HG02938 (cell line): ENCODE results near the gene M1AP.
"Not testable (repeated sequence)": the region's sequence is repeated elsewhere in the genome, so short reads cannot be mapped to it uniquely, and the experiment has no call there.

Experiments
- ATAC-seq: cut with Tn5 transposase; IDR thresholded peaks from one replicate; pipeline ENCODE4 v1.9.1; 2021; ENCODE audit warnings: mild to moderate bottlenecking, moderate library complexity; ENCODE audit not compliant: unreplicated experiment

M1AP gene

GRCh38 chr2:74653985-74654882 is 6.1 kb upstream of the M1AP start, which contains the start of gene SEMA4F:
TSS of gene SEMA4F (plus strand) at chr2:74654247. CDS start at chr2:74654377, 130 bp downstream.
- ATAC-seq: peak; percentile 100

GRCh38 chr2:74653589-74653984 is 5.5 kb upstream of the M1AP start:
- peak; percentile 24 for ATAC-seq

- ATAC-seq: no peak
Observed at GRCh38 chr2:74646834-74647482, 1.2 kb downstream of the M1AP start.

- no peak for ATAC-seq
Observed at GRCh38 chr2:74646201-74646600, 1.9 kb downstream of the M1AP start.

GRCh38 chr2:74645344-74645743 is 2.8 kb downstream of the M1AP start:
- ATAC-seq: no peak

- ATAC-seq: no peak
Observed at GRCh38 chr2:74639550-74639949, 8.6 kb downstream of the M1AP start.

- ATAC-seq: no peak
Observed at GRCh38 chr2:74632939-74633312, 15.2 kb downstream of the M1AP start.

- ATAC-seq: no peak
Observed at GRCh38 chr2:74632209-74632938, 15.8 kb downstream of the M1AP start.

- ATAC-seq: not testable (repeated sequence)
Observed at GRCh38 chr2:74630454-74630853, 17.7 kb downstream of the M1AP start.

- ATAC-seq: no peak
Observed at GRCh38 chr2:74628538-74629105, 19.5 kb downstream of the M1AP start.

GRCh38 chr2:74625658-74626425 is 22.3 kb downstream of the M1AP start:
- ATAC-seq: no peak

- no peak for ATAC-seq
Observed at GRCh38 chr2:74620671-74621070, 27.5 kb downstream of the M1AP start.

GRCh38 chr2:74619651-74620297 is 28.4 kb downstream of the M1AP start:
- no peak for ATAC-seq

GRCh38 chr2:74618410-74619083 is 29.6 kb downstream of the M1AP start:
- no peak for ATAC-seq

- ATAC-seq: no peak
Observed at GRCh38 chr2:74617122-74617521, 31.0 kb downstream of the M1AP start.

- no peak for ATAC-seq
Observed at GRCh38 chr2:74606927-74607326, 41.2 kb downstream of the M1AP start.

- no peak for ATAC-seq
Observed at GRCh38 chr2:74603282-74604000, 44.7 kb downstream of the M1AP start.

- no peak for ATAC-seq
Observed at GRCh38 chr2:74602586-74603281, 45.4 kb downstream of the M1AP start.
